CD4-positive, alpha-beta T cell (primary cell): ENCODE results near the gene BCL11B. TPM values are rescaled to one million over a fixed set of nuclear protein-coding genes. Genes with fewer than 3 reads are reported as not detected.
A peak's percentile ranks its signal among the peaks of the same experiment; 100 is the strongest.

Source experiments
- ATAC-seq: fragments of 200-7000 bp; cut with Tn5 transposase; one replicate; pipeline ENCODE4 v1.10.0; 2022; ENCODE audit warnings: mild to moderate bottlenecking; ENCODE audit not compliant: poor library complexity
- CTCF ChIA-PET: fragments of 350-600 bp; sonication (Branson Sonifier 250); formaldehyde crosslinking; loops from one replicate; lab custom pipeline; 2021; ENCODE audit warnings: antibody characterized with exemption, inconsistent platforms; lab: Charles Lee
- POLR2A ChIA-PET: fragments of 350-600 bp; sonication (Branson Sonifier 250); formaldehyde crosslinking; loops from one replicate; lab custom pipeline; 2021; ENCODE audit warnings: antibody characterized with exemption, inconsistent platforms; lab: Charles Lee
- DNase-seq, 14 experiments: peaks; one replicate each; pipeline ENCODE4 v3.0.0-alpha.2; 2013 to 2020; ENCODE audit warnings: mixed read lengths in 2 of 14
- H3K27ac ChIP-seq, 2 donors: one replicate each; pipeline versions ENCODE4 v1.5.1 to v1.7.0; 2013; ENCODE audit warnings: low read length in 2 of 2, low read depth in 1 of 2, mild to moderate bottlenecking in 1 of 2
- H3K27me3 ChIP-seq, 2 experiments: 1 replicate in 1 of 2; 2 replicates in 1 of 2; pipeline versions ENCODE4 v1.6.1 to v1.7.0; 2013; ENCODE audit warnings: low read length in 2 of 2, control low read depth in 1 of 2, mild to moderate bottlenecking in 1 of 2, moderate library complexity in 1 of 2; ENCODE audit not compliant: insufficient read depth in 2 of 2, control insufficient read depth in 1 of 2
- H3K36me3 ChIP-seq: one replicate; pipeline ENCODE4 v1.6.1; 2013; ENCODE audit warnings: low read length, control low read depth; ENCODE audit not compliant: insufficient read depth
- H3K4me1 ChIP-seq: one replicate; pipeline ENCODE4 v1.6.1; 2013; ENCODE audit warnings: low read length, control low read depth; ENCODE audit not compliant: insufficient read depth
- H3K4me3 ChIP-seq: one replicate; pipeline ENCODE4 v1.5.1; 2013; ENCODE audit warnings: mild to moderate bottlenecking, low read length, moderate library complexity
- H3K9me3 ChIP-seq, 2 experiments: 1 replicate in 1 of 2; 2 replicates in 1 of 2; pipeline versions ENCODE4 v1.6.1 to v1.7.0; 2013; ENCODE audit warnings: low read length in 2 of 2, mild to moderate bottlenecking in 2 of 2, control low read depth in 1 of 2, moderate library complexity in 1 of 2; ENCODE audit not compliant: control insufficient read depth in 1 of 2, insufficient read depth in 1 of 2
- H3K27ac Mint-ChIP-seq: one replicate; pipeline ENCODE4 v1.8.0; 2020; ENCODE audit warnings: mixed read lengths
- H3K27me3 Mint-ChIP-seq: one replicate; pipeline ENCODE4 v1.8.0; 2021; ENCODE audit warnings: mixed read lengths
- H3K36me3 Mint-ChIP-seq: one replicate; pipeline ENCODE4 v1.8.0; 2021; ENCODE audit warnings: low read depth, mixed read lengths
- H3K4me1 Mint-ChIP-seq: one replicate; pipeline ENCODE4 v1.8.0; 2021; ENCODE audit warnings: low read depth, mixed read lengths
- H3K4me3 Mint-ChIP-seq: one replicate; pipeline ENCODE4 v1.8.0; 2020; ENCODE audit warnings: mild to moderate bottlenecking, mixed read lengths
- H3K9me3 Mint-ChIP-seq: one replicate; pipeline ENCODE4 v1.8.0; 2020; ENCODE audit warnings: mixed read lengths
- CTCF ChIP-seq: fragments of 200-600 bp; IDR thresholded peaks from one replicate; pipeline ENCODE4 v1.8.0; 2022; ENCODE audit warnings: antibody characterized with exemption, mild to moderate bottlenecking
- intact Hi-C, 2 experiments: fragments of 100-400 bp; cut with DNase I in 1 of 2; cut with micrococcal nuclease in 1 of 2; formaldehyde crosslinking; loops; one replicate each; pipeline versions ENCODE4 v1.15.1 to v1.9.0; 2023 to 2025; cut with DNase I, micrococcal nuclease
- total RNA-seq, 174 experiments: library from RNA in 2 of 174; stranded (reverse) in 2 of 174; gene quantifications; one replicate each; pipeline ENCODE4 v1.2.3 and lab custom pipeline; 2021 to 2026

BCL11B gene
- total RNA-seq, 2 experiments from 2014 or later = 244 to 254 TPM

DNA sequence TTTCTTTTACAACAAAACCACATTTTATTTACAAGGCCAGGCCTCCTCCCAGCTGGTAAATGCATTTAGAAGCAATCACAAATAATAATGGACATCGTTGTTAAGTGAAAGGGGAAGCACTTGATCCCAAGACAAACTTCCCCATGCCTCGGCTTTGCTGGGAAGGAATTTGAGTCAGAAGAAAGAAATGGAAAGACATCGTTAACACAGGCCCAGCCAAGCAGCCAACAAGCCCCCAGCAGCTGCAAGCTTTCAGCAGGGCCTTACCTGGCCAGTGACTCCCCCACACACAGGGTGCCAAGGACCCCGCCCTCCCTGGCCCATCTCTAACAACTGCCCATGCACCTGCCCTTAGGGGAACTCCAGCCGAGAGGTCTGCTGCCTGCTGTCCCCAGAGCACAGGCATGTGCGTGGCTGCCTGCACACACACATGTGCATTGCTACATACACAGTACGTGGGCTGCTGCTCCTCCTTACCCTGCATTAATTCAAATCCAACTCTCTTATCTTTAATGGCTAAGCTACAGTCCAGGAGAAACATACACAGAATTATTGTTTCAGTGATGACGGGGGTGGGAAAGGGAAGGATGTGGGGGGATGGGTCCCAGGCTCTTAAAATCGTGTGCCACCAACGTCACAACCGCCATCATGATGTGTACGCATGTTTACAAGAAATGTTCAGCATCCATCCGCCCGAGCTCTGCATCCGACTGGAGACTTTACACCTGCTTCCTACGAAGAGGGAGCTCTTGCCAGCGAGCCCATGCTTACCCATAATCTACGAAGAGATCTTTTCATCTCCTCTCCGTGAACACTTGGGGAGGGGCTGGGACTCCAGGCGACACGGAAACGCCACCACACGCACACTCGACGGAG lies 9.8 kb downstream of the BCL11B start:
- DNase-seq (peak; percentile 70 to 97 (median 84)), ATAC-seq (peak; percentile 64)
- intact Hi-C loops = loop anchor here in 1 of 2 experiments (1.0 to 10.0 kb wide), 5 partner anchors 10 to 1660 kb away; partner anchors contain the start of genes BCL11B and EVL
- no peaks in the 10 kb centered on the region for H3K9me3 Mint-ChIP-seq
- H3K4me1 ChIP-seq = peaks cover 88% of the 10 kb centered on the region
- TF ChIP-seq CTCF = no peak
- H3K27me3 Mint-ChIP-seq = no peaks in the 10 kb centered on the region
- peak overlapping the region; percentile 97 for H3K4me3 ChIP-seq
- peak overlapping the region; percentile 99 for H3K27ac Mint-ChIP-seq
- ChIA-PET CTCF (interaction anchor here (0.5 to 11.0 kb wide), 12 partner anchors 7 to 1120 kb away, joined by 3 to 179 read pairs (median 5); partner anchors contain the start of gene BCL11B), POLR2A (interaction anchor here (0.6 to 64.5 kb wide), 25 partner anchors 8 to 1659 kb away, joined by 3 to 4389 read pairs (median 5); partner anchors contain the start of genes BCL11B and SETD3)
- H3K27me3 ChIP-seq = no peaks in the 10 kb centered on the region
- peak overlapping the region; percentile 95 to 97 for H3K27ac ChIP-seq
- no peaks in the 10 kb centered on the region for H3K9me3 ChIP-seq
- H3K4me3 Mint-ChIP-seq = peak overlapping the region; percentile 100
- H3K36me3 ChIP-seq = peaks cover 47% of the 10 kb centered on the region
- H3K4me1 Mint-ChIP-seq = peaks cover 97% of the 10 kb centered on the region
- peaks cover 97% of the 10 kb centered on the region for H3K36me3 Mint-ChIP-seq

DNA sequence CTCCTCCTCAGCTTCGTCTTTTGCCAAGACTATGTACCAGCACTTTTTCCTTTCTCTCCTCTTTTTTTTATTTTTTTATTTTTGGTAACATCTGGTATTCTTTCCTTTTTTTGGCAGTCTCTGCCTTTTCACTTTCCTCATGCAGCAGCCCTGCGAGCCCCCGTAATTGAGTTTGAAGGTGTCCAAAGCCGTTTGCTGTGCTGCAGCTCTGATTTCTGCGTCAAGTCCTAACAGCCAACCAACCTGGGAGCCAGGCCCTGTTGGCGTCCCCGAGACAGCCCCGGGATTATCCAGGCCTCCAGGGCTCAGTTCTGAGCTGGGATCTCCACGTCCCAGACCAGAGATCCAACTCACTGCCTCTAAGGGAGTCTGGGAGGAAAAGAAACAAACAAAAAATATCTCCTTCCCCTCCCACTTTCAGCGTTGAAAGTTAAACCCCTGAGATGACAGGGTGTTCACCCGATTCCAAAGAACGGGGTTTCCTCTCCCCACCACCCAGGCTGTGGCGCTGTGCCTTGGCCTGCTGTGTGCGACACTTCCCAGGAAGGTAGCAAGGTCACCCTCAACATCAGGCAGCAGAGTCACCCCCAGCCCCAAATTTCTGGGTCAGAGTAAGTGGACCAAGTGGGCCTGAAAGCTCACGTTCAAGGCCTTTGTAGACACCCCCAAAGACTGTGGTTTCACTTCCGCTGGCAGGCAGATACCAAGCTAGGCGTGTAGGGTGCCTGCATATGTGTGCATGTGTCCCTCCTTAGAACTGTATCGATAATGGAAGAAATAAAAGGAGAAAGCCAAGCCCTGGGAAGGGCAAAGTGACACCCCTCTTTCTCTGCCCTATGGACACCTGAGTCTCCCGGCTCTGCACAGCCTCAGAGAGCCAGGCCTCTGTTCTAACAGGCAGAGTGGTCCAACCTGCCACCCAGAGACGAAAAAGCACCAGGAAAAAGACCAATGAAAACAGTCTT lies 11.1 kb downstream of the BCL11B start:
- POLR2A ChIA-PET = interaction anchor here (0.6 to 64.5 kb wide), 14 partner anchors 9 to 1283 kb away, joined by 3 to 4389 read pairs (median 6); partner anchors contain the start of gene BCL11B
- Histone ChIP-seq H3K4me3 (peak overlapping the region; percentile 97), H3K9me3 (no peaks in the 10 kb centered on the region), H3K4me1 (peaks cover 92% of the 10 kb centered on the region), H3K36me3 (peaks cover 60% of the 10 kb centered on the region), H3K27ac (peak overlapping the region; percentile 95 to 97), H3K27me3 (no peaks in the 10 kb centered on the region)
- Mint-ChIP-seq H3K4me1 (peaks cover 97% of the 10 kb centered on the region), H3K27me3 (no peaks in the 10 kb centered on the region), H3K36me3 (peaks cover 97% of the 10 kb centered on the region), H3K27ac (peak overlapping the region; percentile 99), H3K9me3 (no peaks in the 10 kb centered on the region), H3K4me3 (peak overlapping the region; percentile 100)
- ATAC-seq (peak; percentile 19), DNase-seq (peak in 13 of 14 experiments; percentile 51 to 87 (median 63))
- intact Hi-C loops = loop anchor here in 1 of 2 experiments (5.0 to 10.0 kb wide), 3 partner anchors 276 to 1659 kb away; partner anchors contain the start of gene EVL
- TF ChIP-seq CTCF = no peak
- CTCF ChIA-PET = interaction anchor here (0.8 to 11.0 kb wide), 9 partner anchors 9 to 73 kb away, joined by 3 to 179 read pairs (median 5); partner anchors contain the start of gene BCL11B
